Transverse colon (tissue), 4 donors: ENCODE data around the gene RIN3.

Experiments used
- CTCF ChIP-seq, 5 experiments: fragments of 200-600 bp in 3 of 5; fragments of 450-650 bp in 2 of 5; sonication (generic) in 3 of 5; IDR thresholded peaks; 1 replicate in 2 of 5; 2 replicates in 3 of 5; pipeline ENCODE4 v1.5.1; 2016 to 2017; ENCODE audit warnings: antibody characterized with exemption in 5 of 5, inconsistent platforms in 3 of 5, mild to moderate bottlenecking in 2 of 5, moderate library complexity in 1 of 5
- POLR2AphosphoS5 ChIP-seq, 3 donors: sonication (generic); formaldehyde crosslinking; IDR thresholded peaks; one replicate each; pipeline ENCODE4 v1.6.1; 2016; ENCODE audit warnings: antibody characterized with exemption in 3 of 3

DNA sequence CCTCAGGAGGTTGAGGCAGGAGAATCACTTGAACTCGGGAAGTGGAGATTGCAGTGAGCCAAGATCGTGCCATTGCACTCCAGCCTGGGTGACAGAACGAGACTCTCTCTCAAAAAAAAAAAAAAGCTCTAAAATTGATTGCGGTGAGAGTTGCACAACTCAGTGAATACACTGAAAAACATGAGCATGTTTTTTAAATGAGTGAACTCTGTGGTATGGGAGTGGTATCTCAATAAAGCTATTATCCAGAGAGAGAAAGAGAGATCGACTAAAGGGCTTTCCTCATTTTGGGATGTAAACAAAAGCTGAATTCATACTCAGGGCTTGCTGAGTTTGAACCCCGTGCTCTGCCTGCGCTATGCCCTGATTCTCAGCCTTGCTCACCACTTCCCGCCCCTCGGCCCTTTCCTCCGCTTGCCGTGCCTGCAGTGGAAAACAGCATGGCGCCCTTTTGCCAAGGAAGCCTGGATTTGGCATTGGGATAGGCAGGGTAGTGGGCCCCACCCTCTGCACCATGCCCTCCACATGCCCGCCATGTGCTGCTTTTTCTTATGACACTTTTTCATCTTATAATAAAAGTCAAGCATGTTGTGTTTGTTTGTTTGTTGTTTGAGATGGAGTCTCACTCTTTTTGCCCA is 132.4 kb downstream of the RIN3 start:
- TF ChIP-seq POLR2AphosphoS5 (IDR thresholded peaks at IDR 0.05) (peak in 1 of 3 donors; percentile 25), CTCF (IDR thresholded peaks at IDR 0.05) (no peak)
